Common myeloid progenitor, CD34-positive (primary cell): Measurements from ENCODE around the gene PIF1. TPM values are rescaled to one million over a fixed set of nuclear protein-coding genes. Genes with fewer than 3 reads are reported as not detected.

Source experiments
- CTCF ChIA-PET: fragments of 350-600 bp; sonication (Branson Sonifier 250); formaldehyde crosslinking; loops from one replicate; lab custom pipeline; 2021; ENCODE audit warnings: antibody characterized with exemption; lab: Charles Lee
- POLR2A ChIA-PET: fragments of 350-600 bp; sonication (Branson Sonifier 250); formaldehyde crosslinking; loops from one replicate; lab custom pipeline; 2021; ENCODE audit warnings: antibody characterized with exemption; lab: Charles Lee
- DNase-seq, 3 donors: peaks; one replicate each; pipeline versions ENCODE4 v3.0.0 to v3.0.0-alpha.2; 2013
- H3K27ac ChIP-seq, 2 experiments: 1 replicate in 1 of 2; 2 replicates in 1 of 2; pipeline ENCODE4 v1.7.0; 2013; ENCODE audit warnings: inconsistent platforms in 2 of 2, low read length in 2 of 2, mild to moderate bottlenecking in 2 of 2, low read depth in 1 of 2, moderate library complexity in 1 of 2; ENCODE audit not compliant: severe bottlenecking in 2 of 2, insufficient read depth in 1 of 2, poor library complexity in 1 of 2
- H3K27me3 ChIP-seq, 5 experiments: replicated peaks in 2 of 5; 1 replicate in 3 of 5; 2 replicates in 2 of 5; pipeline versions ENCODE4 v1.6.1 to v1.7.0; 2013; ENCODE audit warnings: low read length in 4 of 5, mild to moderate bottlenecking in 2 of 5, moderate library complexity in 2 of 5, inconsistent platforms in 1 of 5; ENCODE audit not compliant: insufficient read depth in 5 of 5, control insufficient read depth in 4 of 5
- H3K36me3 ChIP-seq, 4 experiments: 1 replicate in 2 of 4; 2 replicates in 2 of 4; pipeline versions ENCODE4 v1.6.1 to v1.7.0; 2013; ENCODE audit warnings: low read length in 3 of 4, control low read depth in 1 of 4, mild to moderate bottlenecking in 1 of 4; ENCODE audit not compliant: control insufficient read depth in 4 of 4, insufficient read depth in 4 of 4
- H3K4me1 ChIP-seq, 4 experiments: 1 replicate in 3 of 4; 2 replicates in 1 of 4; pipeline versions ENCODE4 v1.6.1 to v1.7.1; 2013; ENCODE audit warnings: low read length in 3 of 4, mild to moderate bottlenecking in 3 of 4, control low read depth in 1 of 4, inconsistent platforms in 1 of 4, moderate library complexity in 1 of 4; ENCODE audit not compliant: control insufficient read depth in 4 of 4, insufficient read depth in 4 of 4; ENCODE audit errors: control extremely low read depth in 1 of 4
- H3K4me3 ChIP-seq, 7 experiments: 1 replicate in 4 of 7; 2 replicates in 3 of 7; pipeline versions ENCODE4 v1.5.1 to v1.7.0; 2013; ENCODE audit warnings: mild to moderate bottlenecking in 7 of 7, low read length in 6 of 7, moderate library complexity in 6 of 7, inconsistent platforms in 2 of 7, low read depth in 2 of 7, control low read depth in 1 of 7; ENCODE audit not compliant: insufficient read depth in 4 of 7, control insufficient read depth in 1 of 7; ENCODE audit errors: extremely low read depth in 1 of 7
- H3K9me3 ChIP-seq, 5 experiments: 1 replicate in 4 of 5; 2 replicates in 1 of 5; pipeline versions ENCODE4 v1.6.1 to v1.7.1; 2013; ENCODE audit warnings: low read length in 4 of 5, mild to moderate bottlenecking in 2 of 5, inconsistent platforms in 1 of 5, low read depth in 1 of 5, moderate library complexity in 1 of 5; ENCODE audit not compliant: control insufficient read depth in 4 of 5, insufficient read depth in 2 of 5; ENCODE audit errors: control extremely low read depth in 1 of 5
- WGBS: methylation state at CpG from one replicate; pipeline ENCODE4 v1.1.5; 2013; ENCODE audit not compliant: insufficient coverage; 5-methylcytosine and 5-hydroxymethylcytosine counted together
- polyA plus RNA-seq: library from polyadenylated mRNA; unstranded; fragments of 120-200 nt; gene quantifications from one replicate; pipeline ENCODE4 v1.2.1, GENCODE V29; 2013

PIF1 gene
- polyA plus RNA-seq: 0.12 TPM

DNA sequence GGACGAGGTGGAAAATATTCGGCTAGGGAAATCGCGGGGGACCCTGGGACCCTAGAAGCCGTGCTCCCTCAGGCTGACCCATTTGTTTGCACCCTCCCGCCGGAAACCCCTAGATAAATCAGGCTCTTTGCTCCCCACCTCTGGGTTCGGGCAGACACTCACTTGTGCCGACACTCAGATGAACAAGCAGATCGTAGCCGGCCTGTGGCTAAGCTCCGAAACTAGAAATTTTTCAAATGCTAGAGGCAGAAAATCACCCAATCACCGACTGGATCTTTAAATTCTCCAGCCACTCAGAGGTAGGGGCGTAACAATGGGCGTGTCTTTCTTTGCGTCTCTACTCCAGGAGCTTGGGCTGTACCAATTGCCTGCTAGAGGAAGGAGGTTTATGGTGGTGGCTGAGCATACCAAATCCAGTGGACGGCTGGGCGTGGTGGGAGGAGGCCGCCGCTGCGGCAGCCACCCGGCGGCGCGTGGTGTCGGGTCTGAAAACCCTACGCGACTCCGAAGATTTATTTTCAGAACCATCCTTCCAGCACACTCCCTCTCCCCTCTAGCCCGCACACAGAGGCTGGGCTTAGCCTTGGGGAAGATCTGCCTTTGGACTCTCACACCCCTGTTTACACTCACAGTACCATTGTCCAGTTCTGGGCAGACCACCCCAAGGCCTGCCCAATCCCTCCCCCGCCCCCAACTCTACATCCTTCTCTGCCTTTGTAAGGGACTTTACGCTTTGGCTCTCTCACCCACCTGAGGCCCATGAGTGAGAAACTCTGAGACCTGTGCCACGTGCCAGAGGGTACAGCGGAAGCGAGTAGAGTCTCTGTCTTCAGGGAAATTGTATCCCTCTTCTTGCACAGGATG is at the start of gene PIF1:
Gene PIF1 (minus strand): TSS at position 217 of the 864 bp plus-strand sequence. CDS start 1,312 bp downstream, outside the sequence.
- POLR2A ChIA-PET: interaction anchor here (0.6 to 0.8 kb wide), 3 partner anchors 15 to 136 kb away, joined by 3 to 4 read pairs (median 3); no protein-coding TSS in a partner anchor
- Histone ChIP-seq H3K27me3 (peaks cover 0 to 27% (median 5%) of the 10 kb centered on the region in 5 experiments), H3K4me3 (peak within 1 kb of the TSS in 6 of 7 experiments; percentile 58 to 93 (median 68)), H3K27ac (peak within 1 kb of the TSS in 1 of 2 experiments; percentile 40), H3K4me1 (peaks cover 2 to 30% (median 27%) of the 10 kb centered on the region in 4 experiments), H3K36me3 (peaks cover 0 to 12% (median 3%) of the 10 kb centered on the region in 4 experiments), H3K9me3 (no peaks in the 10 kb centered on the region)
- 2% methylated on average over 28 of the region's 35 CpGs for WGBS
- DNase-seq: peak; percentile 98 to 99 (median 99)
- CTCF ChIA-PET: interaction anchor here (0.8 to 2.0 kb wide), 3 partner anchors 13 to 81 kb away, joined by 3 to 8 read pairs (median 5); no protein-coding TSS in a partner anchor

GRCh38 chr15:64870353-64870752 is 44.9 kb upstream of the PIF1 start:
- peaks cover 3 to 30% (median 23%) of the 10 kb centered on the region in 4 experiments for H3K4me1 ChIP-seq
- no peaks in the 10 kb centered on the region for H3K27me3 ChIP-seq
- ChIA-PET CTCF (interaction anchor here (0.8 to 0.9 kb wide), 2 partner anchors 9 to 24 kb away, joined by 3 read pairs; no protein-coding TSS in a partner anchor), POLR2A (interaction anchor here (0.5 to 1.1 kb wide), 3 partner anchors 12 to 23 kb away, joined by 3 to 6 read pairs (median 3); no protein-coding TSS in a partner anchor)
- H3K36me3 ChIP-seq: peaks cover 0 to 26% (median 21%) of the 10 kb centered on the region in 4 experiments
- no peak overlapping the region for H3K4me3 ChIP-seq
- peak overlapping the region in 1 of 2 experiments; percentile 49 for H3K27ac ChIP-seq
- WGBS: 11% methylated on average over 8 of the region's 9 CpGs
- DNase-seq: peak in 2 of 3 donors; percentile 87 to 91
- H3K9me3 ChIP-seq: no peaks in the 10 kb centered on the region

DNA sequence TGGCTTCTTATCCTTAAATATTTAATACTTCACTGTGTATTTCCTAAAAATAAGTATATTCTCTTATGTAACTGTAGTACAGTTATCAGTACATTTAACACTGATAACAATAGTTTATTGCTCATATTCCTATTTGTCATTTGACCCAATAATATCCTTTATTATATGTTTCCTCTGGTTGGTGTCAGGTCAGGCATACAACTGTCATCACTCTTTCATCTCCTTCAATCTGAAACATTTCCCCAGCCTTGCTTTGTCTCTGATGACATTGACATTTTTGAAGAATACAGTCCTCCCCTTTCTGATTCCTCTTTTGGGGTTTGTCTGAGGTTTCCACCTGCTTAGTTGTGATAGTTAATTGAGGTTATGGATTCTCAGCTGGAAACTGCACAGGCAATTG is 44.1 kb upstream of the PIF1 start:
- POLR2A ChIA-PET: no interaction called here
- H3K27ac ChIP-seq: no peak overlapping the region
- CTCF ChIA-PET: interaction anchor here (0.8 kb wide), 1 partner anchor 24 kb away, joined by 3 read pairs; no protein-coding TSS in a partner anchor

GRCh38 chr15:64865998-64866520 is 40.6 kb upstream of the PIF1 start:
- Histone ChIP-seq H3K4me3 (no peak overlapping the region), H3K27ac (peak overlapping the region in 1 of 2 experiments; percentile 4), H3K36me3 (peaks cover 2 to 61% (median 42%) of the 10 kb centered on the region in 4 experiments), H3K27me3 (no peaks in the 10 kb centered on the region), H3K4me1 (peaks cover 0 to 18% (median 10%) of the 10 kb centered on the region in 4 experiments), H3K9me3 (no peaks in the 10 kb centered on the region)
- no peak for DNase-seq
- 96% methylated on average over 6 of the region's 6 CpGs for WGBS
- POLR2A ChIA-PET: interaction anchor here (2.0 kb wide), 1 partner anchor 28 kb away, joined by 7 read pairs; no protein-coding TSS in a partner anchor
- CTCF ChIA-PET: interaction anchor here (2.5 to 3.7 kb wide), 2 partner anchors 9 to 10 kb away, joined by 6 to 14 read pairs; no protein-coding TSS in a partner anchor

More for the DNA sequence above, 44.1 kb upstream of the PIF1 start:
- Histone ChIP-seq H3K27me3 (no peaks in the 10 kb centered on the region), H3K36me3 (peaks cover 0 to 34% (median 26%) of the 10 kb centered on the region in 4 experiments), H3K4me3 (no peak overlapping the region), H3K4me1 (peaks cover 3 to 28% (median 22%) of the 10 kb centered on the region in 4 experiments), H3K9me3 (no peaks in the 10 kb centered on the region)
- DNase-seq: peak in 1 of 3 donors; percentile 30

DNA sequence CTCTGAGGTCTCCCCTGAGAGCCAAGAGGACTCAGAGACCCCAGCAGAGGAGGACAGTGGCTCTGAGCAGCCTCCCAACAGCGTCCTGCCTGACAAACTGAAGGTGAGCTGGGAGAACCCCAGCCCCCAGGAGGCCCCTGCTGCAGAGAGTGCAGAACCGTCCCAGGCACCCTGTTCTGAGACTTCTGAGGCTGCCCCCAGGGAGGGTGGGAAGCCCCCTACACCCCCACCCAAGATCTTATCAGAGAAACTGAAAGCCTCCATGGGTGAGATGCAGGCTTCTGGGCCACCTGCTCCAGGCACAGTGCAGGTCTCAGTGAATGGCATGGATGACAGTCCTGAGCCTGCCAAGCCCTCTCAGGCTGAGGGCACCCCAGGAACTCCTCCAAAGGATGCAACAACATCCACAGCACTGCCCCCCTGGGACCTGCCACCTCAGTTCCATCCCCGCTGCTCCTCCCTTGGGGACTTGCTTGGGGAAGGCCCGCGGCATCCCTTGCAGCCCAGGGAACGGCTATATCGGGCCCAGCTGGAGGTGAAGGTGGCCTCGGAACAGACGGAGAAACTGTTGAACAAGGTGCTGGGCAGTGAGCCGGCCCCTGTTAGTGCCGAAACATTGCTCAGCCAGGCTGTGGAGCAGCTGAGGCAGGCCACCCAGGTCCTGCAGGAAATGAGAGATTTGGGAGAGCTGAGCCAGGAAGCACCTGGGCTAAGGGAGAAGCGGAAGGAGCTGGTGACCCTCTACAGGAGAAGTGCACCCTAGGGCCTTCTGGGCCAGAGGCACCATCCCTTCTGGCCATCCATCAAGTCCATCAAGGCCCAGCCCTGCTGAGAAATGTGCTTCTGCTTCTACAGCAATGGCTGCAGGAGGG is 39.9 kb upstream of the PIF1 start:
- Histone ChIP-seq H3K9me3 (no peaks in the 10 kb centered on the region), H3K27me3 (no peaks in the 10 kb centered on the region), H3K4me3 (no peak overlapping the region), H3K4me1 (peaks cover 0 to 14% (median 7%) of the 10 kb centered on the region in 4 experiments), H3K36me3 (peaks cover 2 to 68% (median 47%) of the 10 kb centered on the region in 4 experiments), H3K27ac (no peak overlapping the region)
- ChIA-PET POLR2A (interaction anchor here (2.0 kb wide), 1 partner anchor 28 kb away, joined by 7 read pairs; no protein-coding TSS in a partner anchor), CTCF (interaction anchor here (1.0 to 3.7 kb wide), 3 partner anchors 9 to 19 kb away, joined by 3 to 14 read pairs (median 6); no protein-coding TSS in a partner anchor)
- 92% methylated on average over 11 of the region's 12 CpGs for WGBS
- no peak for DNase-seq

DNA sequence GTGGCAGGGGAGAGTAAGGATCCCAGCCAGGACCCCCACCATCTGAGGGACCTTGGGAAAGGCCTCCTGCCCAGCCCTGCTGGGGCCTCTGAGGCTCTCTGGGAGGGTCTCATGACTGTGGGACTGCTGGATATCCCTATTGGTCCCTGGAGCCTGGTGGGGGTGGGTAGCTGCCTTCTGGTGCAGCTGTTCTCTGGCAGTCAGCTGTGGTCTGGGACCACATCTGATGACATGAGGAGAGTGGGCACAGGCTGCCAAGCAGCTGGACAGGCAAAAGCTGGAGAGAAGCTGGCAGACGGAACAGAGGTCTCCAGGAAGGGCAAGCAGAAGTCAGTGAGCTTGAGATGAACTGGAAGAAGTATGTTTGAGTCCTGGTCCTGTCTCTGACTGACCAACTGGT is 38.6 kb upstream of the PIF1 start:
- Histone ChIP-seq H3K27me3 (no peaks in the 10 kb centered on the region), H3K9me3 (no peaks in the 10 kb centered on the region), H3K27ac (no peak overlapping the region), H3K36me3 (peaks cover 6 to 81% (median 59%) of the 10 kb centered on the region in 4 experiments), H3K4me3 (no peak overlapping the region), H3K4me1 (peaks cover 0 to 6% (median under 1%) of the 10 kb centered on the region in 4 experiments)
- CTCF ChIA-PET: interaction anchor here (0.7 to 3.7 kb wide), 4 partner anchors 8 to 30 kb away, joined by 3 to 14 read pairs (median 4); no protein-coding TSS in a partner anchor
- POLR2A ChIA-PET: no interaction called here
- no peak for DNase-seq
- 100% methylated on average over 1 of the region's 1 CpG for WGBS
